GM12801 (cell line): ENCODE data around the gene ZDHHC4.

ENCODE experiments used
- CTCF ChIP-seq: IDR thresholded peaks from one replicate; pipeline ENCODE4 v1.5.1; 2011; ENCODE audit warnings: control low read depth; ENCODE audit not compliant: insufficient read length; ENCODE audit errors: extremely low read depth

Gene ZDHHC4

DNA sequence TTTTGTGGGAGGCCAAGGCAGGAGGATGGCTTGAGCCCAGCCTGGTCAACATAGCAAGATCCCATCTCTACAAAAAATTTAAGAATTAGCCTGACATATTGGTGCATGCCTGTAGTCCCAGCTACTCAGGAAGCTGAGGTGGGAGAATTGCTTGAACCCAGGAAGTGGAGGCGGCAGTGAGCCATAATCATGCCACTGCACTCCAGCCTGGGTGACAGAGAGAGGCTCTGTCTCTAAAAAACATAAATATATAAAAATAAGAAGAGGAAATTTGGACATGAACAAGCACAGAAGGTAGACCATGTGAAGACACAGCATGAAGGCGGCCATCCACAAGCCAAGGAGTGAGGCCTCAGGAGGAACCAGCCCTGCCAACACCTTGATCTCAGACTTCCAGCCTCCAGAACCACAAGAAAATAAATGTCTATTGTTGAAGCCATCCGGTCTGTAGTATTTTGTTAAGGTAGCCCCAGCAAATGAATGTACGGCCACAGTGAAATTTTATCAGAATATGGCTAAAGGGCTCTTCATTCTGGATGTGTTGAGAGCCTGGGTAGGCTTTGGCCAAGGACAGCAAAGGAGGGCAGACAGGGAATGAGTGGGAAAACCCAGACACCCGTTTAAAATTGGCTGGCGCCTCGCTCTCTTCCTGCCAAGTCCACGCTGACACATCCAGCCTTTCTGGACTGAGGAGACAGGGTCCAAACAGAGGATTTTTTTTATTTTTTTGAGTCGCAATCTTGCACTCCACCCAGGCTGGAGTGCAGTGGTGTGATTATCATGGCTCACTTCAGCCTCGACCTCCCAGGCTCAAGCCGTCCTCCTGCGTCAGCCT is 13.1 kb upstream of the ZDHHC4 start:
- TF ChIP-seq CTCF = no peak

DNA sequence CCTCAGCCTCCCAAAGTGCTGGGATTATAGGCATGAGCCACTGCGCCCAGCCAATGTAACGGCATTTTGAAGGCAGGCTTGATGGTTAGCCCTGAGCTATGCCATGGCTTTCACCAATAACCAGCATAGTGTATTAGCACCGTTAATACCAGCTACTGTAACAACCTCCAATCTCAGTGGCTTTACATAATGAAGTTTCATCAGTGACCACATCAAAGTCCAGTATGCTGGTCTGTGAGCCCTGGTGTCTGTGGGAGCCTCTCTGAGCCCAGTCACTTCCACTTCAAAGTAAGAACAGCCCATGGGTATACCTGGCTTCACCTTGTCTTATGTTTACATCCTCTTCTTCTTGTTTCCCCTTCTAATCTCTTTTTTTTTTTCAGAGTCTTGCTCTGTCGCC is 11.6 kb upstream of the ZDHHC4 start:
- TF ChIP-seq CTCF = no peak

GRCh38 chr7:6567886-6568285 is 9.4 kb upstream of the ZDHHC4 start:
- TF ChIP-seq CTCF = no peak

DNA sequence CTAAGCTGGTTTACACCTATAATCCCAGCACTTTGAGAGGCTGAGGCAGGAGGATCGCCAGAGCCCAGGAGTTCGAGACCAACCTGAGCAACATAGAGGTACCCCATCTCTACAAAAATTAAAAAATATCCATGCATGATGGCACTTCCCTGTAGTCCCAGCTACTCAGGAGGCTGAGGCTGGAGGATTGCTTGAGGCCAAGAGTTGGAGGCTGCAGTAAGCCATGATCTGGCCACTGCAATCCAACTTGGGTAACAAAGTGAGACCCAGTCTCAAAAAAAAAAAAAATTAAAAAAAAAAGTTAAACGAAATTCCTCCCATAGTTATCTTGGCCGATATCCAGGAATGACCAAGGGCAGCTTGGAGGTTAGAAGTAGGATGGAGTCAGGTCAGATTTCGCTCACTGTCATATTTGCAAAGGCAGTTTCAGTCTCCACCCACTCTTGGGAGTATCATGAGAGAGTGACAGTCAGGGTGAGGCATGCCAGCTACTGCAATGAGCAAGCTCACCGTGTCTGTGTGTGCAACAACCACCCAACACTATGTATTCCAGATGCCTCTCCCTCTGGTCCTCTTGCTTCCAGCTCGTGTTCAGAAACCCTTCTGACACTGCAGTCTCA is 6.0 kb upstream of the ZDHHC4 start:
- no peak for TF ChIP-seq CTCF

DNA sequence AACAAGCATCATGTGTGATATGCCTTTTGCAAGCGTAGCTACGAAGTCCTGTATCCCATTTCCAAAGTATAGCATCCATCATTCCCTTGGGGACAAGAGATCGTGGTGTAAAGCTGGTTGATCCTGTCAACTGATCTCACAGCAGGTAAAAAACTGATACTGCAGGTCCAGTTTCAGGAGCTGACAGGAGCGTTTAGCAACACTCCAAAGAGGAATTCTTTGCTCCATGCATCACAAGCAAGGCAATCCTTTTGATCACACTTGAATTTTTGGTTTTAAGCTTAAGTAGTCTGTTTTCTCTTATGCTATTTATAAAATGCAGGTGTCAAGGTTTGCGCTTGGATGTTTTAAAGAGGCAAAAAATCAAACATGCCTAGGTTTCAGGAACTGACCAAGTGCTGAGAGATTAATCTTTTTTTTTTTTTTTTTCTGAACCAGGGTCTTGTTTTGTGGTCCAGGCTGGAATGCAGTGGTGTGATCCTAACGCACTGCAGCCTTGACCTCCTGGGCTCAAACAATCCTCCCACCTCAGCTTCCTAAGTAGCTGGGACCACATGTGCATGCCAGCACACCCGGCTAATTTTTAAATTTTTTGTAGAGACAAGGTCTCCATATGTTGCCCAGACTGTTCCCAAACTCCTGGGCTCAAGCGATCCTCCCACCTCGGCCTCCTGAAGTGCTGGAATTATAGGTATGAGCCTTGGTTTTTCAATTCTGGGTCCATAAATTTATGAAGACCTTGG is 1.8 kb upstream of the ZDHHC4 start:
- no peak for TF ChIP-seq CTCF

DNA sequence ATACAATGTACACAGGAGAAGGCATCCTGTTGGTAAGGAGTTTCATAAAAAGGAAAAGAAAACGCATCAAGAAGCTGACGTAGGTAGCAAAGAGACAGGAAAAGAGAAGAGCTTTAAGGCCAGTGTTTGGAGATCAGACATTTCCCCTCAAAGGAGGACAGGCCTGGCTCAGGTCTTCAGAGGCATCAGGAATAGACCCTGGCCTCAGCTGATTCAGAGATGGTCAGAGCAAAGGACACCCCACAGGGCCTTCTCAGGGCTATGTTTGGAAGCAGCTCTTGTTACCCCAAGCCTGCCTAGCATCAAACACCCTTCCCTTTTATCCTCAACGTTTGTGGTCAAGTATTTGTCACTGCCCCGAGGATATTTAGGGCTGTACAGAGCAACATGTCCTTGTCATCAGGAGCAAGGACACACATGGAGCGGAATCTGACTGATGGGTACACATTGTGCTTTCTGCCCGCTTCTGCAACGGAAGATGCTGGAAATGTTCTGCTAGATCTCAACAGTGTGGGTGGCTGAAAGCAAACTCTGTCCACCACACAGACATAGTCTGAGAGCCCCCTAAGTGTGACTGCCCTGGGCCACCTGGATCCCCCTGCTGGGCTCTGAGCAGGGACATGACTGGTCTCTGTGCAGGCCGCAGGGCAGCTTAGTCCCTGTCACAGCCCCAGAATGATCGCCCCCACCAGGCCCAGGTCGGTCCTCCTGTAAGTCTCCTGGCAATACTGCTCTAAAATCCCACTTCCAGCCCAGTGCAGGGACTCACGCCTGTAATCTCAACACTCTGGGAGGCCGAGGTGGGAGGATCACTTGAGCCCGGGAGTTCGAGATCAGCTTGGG is 1.0 kb upstream of the ZDHHC4 start:
- TF ChIP-seq CTCF = no peak
